OCI-LY3 (cell line): ENCODE data around the gene ZBED1.

Source experiments
- H2AFZ ChIP-seq: fragments of 200-600, 300-600 bp; shearing (Covaris generic); 2 replicates; pipeline ENCODE4 v1.6.0; 2014; ENCODE audit warnings: antibody characterized with exemption, low read depth, low read length
- H3K27ac ChIP-seq: fragments of 200-600, 300-600 bp; sonication (generic); 2 replicates; pipeline ENCODE4 v1.5.1; 2014; ENCODE audit warnings: mild to moderate bottlenecking, low read length, moderate library complexity, mixed read lengths
- H3K27me3 ChIP-seq: fragments of 200-600, 300-600 bp; sonication (generic); 2 replicates; pipeline ENCODE4 v1.6.1; 2014; ENCODE audit warnings: low read depth, low read length, mixed read lengths
- H3K36me3 ChIP-seq: fragments of 200-600, 300-600 bp; sonication (generic); replicated peaks from 2 replicates; pipeline ENCODE3; 2014; ENCODE audit warnings: low read depth, low read length, mixed read lengths
- H3K4me1 ChIP-seq: fragments of 300-600, 200-600 bp; sonication (generic); 2 replicates; pipeline ENCODE4 v1.6.1; 2014; ENCODE audit warnings: low read length, mixed read lengths
- H3K4me2 ChIP-seq: fragments of 200-600, 300-600 bp; sonication (generic); 2 replicates; pipeline ENCODE4 v1.6.1; 2014; ENCODE audit warnings: low read length, mixed read lengths
- H3K4me3 ChIP-seq: fragments of 300-600, 200-600 bp; sonication (generic); 2 replicates; pipeline ENCODE4 v1.5.1; 2014; ENCODE audit warnings: antibody characterized with exemption, mild to moderate bottlenecking, low read length, moderate library complexity
- H3K79me2 ChIP-seq: fragments of 300-600, 200-600 bp; shearing (Covaris generic); 2 replicates; pipeline ENCODE4 v1.6.1; 2014; ENCODE audit warnings: mild to moderate bottlenecking, low read length, mixed read lengths
- H3K9ac ChIP-seq: fragments of 300-600, 200-600 bp; shearing (Covaris generic); 2 replicates; pipeline ENCODE4 v1.6.0; 2014; ENCODE audit warnings: mild to moderate bottlenecking, low read length, moderate library complexity
- H3K9me3 ChIP-seq: fragments of 200-600, 300-600 bp; shearing (Covaris generic); 2 replicates; pipeline ENCODE4 v1.6.1; 2014; ENCODE audit warnings: low read length, mixed read lengths; ENCODE audit not compliant: insufficient read depth
- H4K20me1 ChIP-seq: fragments of 200-600, 300-600 bp; sonication (generic); 2 replicates; pipeline ENCODE4 v1.6.1; 2016; ENCODE audit warnings: low read length, mixed read lengths; ENCODE audit not compliant: insufficient read depth
- EZH2phosphoT487 ChIP-seq: fragments of 200-600 bp; shearing (Covaris generic); IDR thresholded peaks from 2 replicates; pipeline ENCODE4 v1.6.1; 2018; ENCODE audit warnings: antibody characterized with exemption, mixed run types, low read depth
- TF ChIP-seq, protein P1 (sequence below): fragments of 200-600, 300-600 bp; sonication (generic); IDR thresholded peaks from 2 replicates; pipeline ENCODE4 v1.5.1; 2014; ENCODE audit warnings: antibody characterized with exemption, low read length, low read depth

The ZBED1 gene

GRCh38 chrX:2517055-2517454, 16.3 kb upstream of the ZBED1 start:
- no peak overlapping the region for H3K27ac ChIP-seq
- peaks cover 49% of the 10 kb centered on the region for H3K4me1 ChIP-seq
- no peak overlapping the region for H3K4me3 ChIP-seq
- peaks cover 21% of the 10 kb centered on the region; the same call in 1 of the 2 replicates for H3K9me3 ChIP-seq
- no peaks in the 10 kb centered on the region for H4K20me1 ChIP-seq
- no peaks in the 10 kb centered on the region for H3K79me2 ChIP-seq
- TF ChIP-seq, protein P1, sequence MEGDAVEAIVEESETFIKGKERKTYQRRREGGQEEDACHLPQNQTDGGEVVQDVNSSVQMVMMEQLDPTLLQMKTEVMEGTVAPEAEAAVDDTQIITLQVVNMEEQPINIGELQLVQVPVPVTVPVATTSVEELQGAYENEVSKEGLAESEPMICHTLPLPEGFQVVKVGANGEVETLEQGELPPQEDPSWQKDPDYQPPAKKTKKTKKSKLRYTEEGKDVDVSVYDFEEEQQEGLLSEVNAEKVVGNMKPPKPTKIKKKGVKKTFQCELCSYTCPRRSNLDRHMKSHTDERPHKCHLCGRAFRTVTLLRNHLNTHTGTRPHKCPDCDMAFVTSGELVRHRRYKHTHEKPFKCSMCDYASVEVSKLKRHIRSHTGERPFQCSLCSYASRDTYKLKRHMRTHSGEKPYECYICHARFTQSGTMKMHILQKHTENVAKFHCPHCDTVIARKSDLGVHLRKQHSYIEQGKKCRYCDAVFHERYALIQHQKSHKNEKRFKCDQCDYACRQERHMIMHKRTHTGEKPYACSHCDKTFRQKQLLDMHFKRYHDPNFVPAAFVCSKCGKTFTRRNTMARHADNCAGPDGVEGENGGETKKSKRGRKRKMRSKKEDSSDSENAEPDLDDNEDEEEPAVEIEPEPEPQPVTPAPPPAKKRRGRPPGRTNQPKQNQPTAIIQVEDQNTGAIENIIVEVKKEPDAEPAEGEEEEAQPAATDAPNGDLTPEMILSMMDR = no peak
- TF ChIP-seq EZH2phosphoT487 = no peak
- H2AFZ ChIP-seq = peak overlapping the region; percentile 51
- peak overlapping the region; percentile 42 for H3K4me2 ChIP-seq
- H3K9ac ChIP-seq = no peak overlapping the region
- H3K27me3 ChIP-seq = no peaks in the 10 kb centered on the region
- H3K36me3 ChIP-seq = peaks cover 12% of the 10 kb centered on the region

GRCh38 chrX:2516623-2517022, 15.8 kb upstream of the ZBED1 start:
- TF ChIP-seq, protein P1 = no peak
- no peak for TF ChIP-seq EZH2phosphoT487
- Histone ChIP-seq H3K9ac (no peak overlapping the region), H3K4me1 (peaks cover 49% of the 10 kb centered on the region), H3K27me3 (no peaks in the 10 kb centered on the region), H4K20me1 (no peaks in the 10 kb centered on the region), H3K9me3 (peaks cover 21% of the 10 kb centered on the region; the same call in 1 of the 2 replicates), H3K36me3 (peaks cover 12% of the 10 kb centered on the region), H3K4me3 (no peak overlapping the region), H2AFZ (peak overlapping the region; percentile 51), H3K79me2 (no peaks in the 10 kb centered on the region), H3K27ac (no peak overlapping the region), H3K4me2 (peak overlapping the region; percentile 42)

DNA sequence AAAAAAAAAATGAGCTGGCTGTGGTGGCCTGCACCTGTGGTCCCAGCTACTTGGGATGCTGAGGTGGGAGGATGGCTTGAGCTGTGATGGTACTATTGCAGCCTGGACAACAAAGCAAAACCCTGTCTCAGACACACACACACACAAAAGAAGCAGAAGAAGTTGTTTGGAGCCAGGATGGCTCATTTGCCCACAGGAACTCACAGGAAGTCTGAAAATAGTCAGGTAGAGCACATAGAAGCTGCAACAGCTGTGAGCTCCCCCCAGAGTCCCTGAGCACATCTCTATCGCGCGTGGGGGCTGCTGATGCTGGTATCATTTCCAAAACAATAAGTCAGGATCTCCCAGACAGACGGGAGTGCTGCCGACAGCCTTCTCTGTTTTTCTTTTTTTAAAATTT, 13.4 kb upstream of the ZBED1 start:
- Histone ChIP-seq H3K27ac (no peak overlapping the region), H4K20me1 (no peaks in the 10 kb centered on the region), H3K9me3 (peaks cover 16% of the 10 kb centered on the region; the same call in 1 of the 2 replicates), H3K4me2 (peak overlapping the region; percentile 51), H3K4me3 (peak overlapping the region; percentile 10), H3K4me1 (peaks cover 39% of the 10 kb centered on the region), H2AFZ (peak overlapping the region; percentile 41; the same call in 1 of the 2 replicates), H3K9ac (0 out of 2 replicates have a peak overlapping the region, but pooled peaks have one; percentile 5), H3K79me2 (no peaks in the 10 kb centered on the region), H3K27me3 (no peaks in the 10 kb centered on the region), H3K36me3 (peaks cover 8% of the 10 kb centered on the region)
- TF ChIP-seq EZH2phosphoT487 = no peak
- TF ChIP-seq, protein P1 = no peak

- H3K27ac ChIP-seq = no peak overlapping the region
- TF ChIP-seq, protein P1 = no peak
- TF ChIP-seq EZH2phosphoT487 = no peak
- peaks cover 16% of the 10 kb centered on the region; the same call in 1 of the 2 replicates for H3K9me3 ChIP-seq
- H3K4me1 ChIP-seq = peaks cover 39% of the 10 kb centered on the region
- H3K4me2 ChIP-seq = no peak overlapping the region
- no peak overlapping the region for H2AFZ ChIP-seq
- H3K79me2 ChIP-seq = no peaks in the 10 kb centered on the region
- H3K36me3 ChIP-seq = peaks cover 7% of the 10 kb centered on the region
- H3K4me3 ChIP-seq = no peak overlapping the region
- H3K27me3 ChIP-seq = no peaks in the 10 kb centered on the region
- H3K9ac ChIP-seq = no peak overlapping the region
- no peaks in the 10 kb centered on the region for H4K20me1 ChIP-seq
Observed at GRCh38 chrX:2513121-2513664, 12.4 kb upstream of the ZBED1 start.
